Posterior vena cava (tissue), 2 donors: ENCODE results near the gene ROBO1. TPM values are rescaled to one million over a fixed set of nuclear protein-coding genes. Genes with fewer than 3 reads are reported as not detected.
"Not testable (repeated sequence)": the region's sequence is repeated elsewhere in the genome, so short reads cannot be mapped to it uniquely, and the experiment has no call there.

Source experiments
- DNase-seq: peaks from one replicate; pipeline ENCODE4 v3.0.0-alpha.2; 2020; ENCODE audit warnings: low spot score
- intact Hi-C, 2 donors: fragments of 100-400 bp; cut with DNase I; formaldehyde crosslinking; loops; one replicate each; pipeline versions ENCODE4 v1.14.1 to v1.14.2; 2022 to 2023
- total RNA-seq, 2 donors: library from RNA; stranded (reverse); fragmentation: NEBNext Ultra II Directional; extraction: Animal tissue kit (Norgen Biotek cat#: 25700); gene quantifications; one replicate each; pipeline ENCODE4 v1.2.1, GENCODE V29; 2021
- donor health status: DM: yes; HTN: yes; CAD: no.
- donor health status: DM: yes; HTN: yes; CAD: no.

ROBO1 gene
- total RNA-seq, 2 donors from 2014 or later: 27.2 to 28.2 TPM

- intact Hi-C loops: no loop called here
- DNase-seq: no peak
Observed at GRCh38 chr3:78889348-78889747, 878.5 kb downstream of the ROBO1 start.

DNA sequence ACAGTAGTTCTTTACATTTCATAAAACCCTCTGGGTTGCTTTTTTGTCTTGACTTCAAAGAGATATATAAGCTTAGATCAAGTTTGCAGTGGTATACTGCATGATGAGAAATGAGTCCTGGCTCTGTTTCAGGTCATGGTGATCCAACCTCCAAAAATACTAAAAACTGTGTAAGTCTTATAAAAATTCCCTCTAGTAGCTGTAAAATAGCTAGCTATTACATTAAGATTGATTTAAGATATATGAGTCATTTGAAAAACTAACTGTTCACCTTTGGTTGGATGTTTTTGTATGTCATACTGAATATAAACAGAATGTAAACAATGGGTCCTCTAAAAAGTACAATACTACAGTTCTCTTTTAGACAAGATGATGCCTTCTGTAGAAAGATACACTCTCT lies 879.2 kb downstream of the ROBO1 start:
- intact Hi-C loops: no loop called here

GRCh38 chr3:78887547-78888011 lies 880.2 kb downstream of the ROBO1 start:
- intact Hi-C loops: no loop called here
- no peak for DNase-seq

More for the DNA sequence above, 879.2 kb downstream of the ROBO1 start:
- DNase-seq: no peak

DNA sequence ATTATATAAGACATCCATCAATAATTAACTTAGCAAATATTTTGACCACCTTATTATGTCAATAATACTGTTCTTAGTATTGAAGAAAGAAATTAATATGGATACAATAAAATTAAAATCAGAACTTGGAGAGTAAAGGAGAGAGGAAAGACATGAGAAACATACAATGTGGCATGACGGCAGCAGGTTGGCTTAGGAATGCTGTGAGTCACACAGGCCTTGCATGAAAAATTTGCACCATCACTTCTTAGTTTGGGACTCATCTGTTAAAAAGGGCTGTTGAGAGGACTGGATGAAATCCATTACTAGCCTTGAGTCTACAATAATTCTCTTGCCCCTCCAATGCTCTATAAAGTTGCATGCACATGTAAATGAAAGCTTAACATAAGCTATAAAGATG lies 880.8 kb downstream of the ROBO1 start:
- DNase-seq: no peak
- intact Hi-C loops: no loop called here

- DNase-seq, intact Hi-C loops: not testable (repeated sequence)
Observed at GRCh38 chr3:78884567-78884966, 883.2 kb downstream of the ROBO1 start.

DNA sequence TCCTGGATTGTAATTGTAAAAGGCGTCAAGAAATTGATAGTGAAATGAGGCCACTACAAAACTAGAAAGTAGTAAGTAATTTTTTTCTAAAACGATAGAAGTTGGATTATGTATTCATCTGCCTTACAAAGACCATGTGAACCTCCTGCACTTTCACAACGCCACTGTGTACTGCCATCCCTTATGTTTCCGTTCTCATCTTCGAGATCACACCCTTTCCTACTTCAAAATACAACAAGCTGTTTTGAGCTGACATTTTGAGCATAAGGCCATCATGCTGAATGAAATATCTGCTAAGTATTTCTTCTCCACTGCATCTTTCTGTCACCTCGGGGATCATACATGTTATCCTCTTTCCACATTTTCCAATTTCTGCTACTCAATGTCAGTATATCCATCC lies 885.5 kb downstream of the ROBO1 start:
- no peak for DNase-seq
- intact Hi-C loops: no loop called here

DNA sequence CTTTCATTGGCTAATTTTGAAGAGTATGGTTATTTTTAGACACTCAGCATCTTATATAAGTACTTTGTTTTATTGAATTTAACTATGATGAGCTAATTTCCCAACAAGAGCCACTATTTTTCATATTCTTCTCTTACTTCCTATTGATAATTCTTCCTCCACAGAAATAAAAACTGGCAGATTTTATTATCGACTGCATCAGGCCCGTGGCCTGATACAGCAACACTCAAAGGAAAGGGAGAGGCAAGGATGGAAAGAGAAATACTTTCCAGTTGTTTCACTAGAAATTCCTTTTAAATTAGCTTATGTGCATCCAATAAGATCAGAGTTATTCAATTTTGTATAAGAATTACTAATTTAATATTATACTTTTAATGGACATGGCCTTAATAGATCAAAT lies 886.3 kb downstream of the ROBO1 start:
- intact Hi-C loops: no loop called here
- no peak for DNase-seq

- intact Hi-C loops: no loop called here
- DNase-seq: no peak
Observed at GRCh38 chr3:78880603-78881461, 887.0 kb downstream of the ROBO1 start.

GRCh38 chr3:78879295-78879860 lies 888.4 kb downstream of the ROBO1 start:
- intact Hi-C loops: no loop called here

GRCh38 chr3:78878789-78879188 lies 889.0 kb downstream of the ROBO1 start:
- intact Hi-C loops: no loop called here
- DNase-seq: no peak

More at GRCh38 chr3:78879295-78879860, 888.4 kb downstream of the ROBO1 start:
- no peak for DNase-seq

DNA sequence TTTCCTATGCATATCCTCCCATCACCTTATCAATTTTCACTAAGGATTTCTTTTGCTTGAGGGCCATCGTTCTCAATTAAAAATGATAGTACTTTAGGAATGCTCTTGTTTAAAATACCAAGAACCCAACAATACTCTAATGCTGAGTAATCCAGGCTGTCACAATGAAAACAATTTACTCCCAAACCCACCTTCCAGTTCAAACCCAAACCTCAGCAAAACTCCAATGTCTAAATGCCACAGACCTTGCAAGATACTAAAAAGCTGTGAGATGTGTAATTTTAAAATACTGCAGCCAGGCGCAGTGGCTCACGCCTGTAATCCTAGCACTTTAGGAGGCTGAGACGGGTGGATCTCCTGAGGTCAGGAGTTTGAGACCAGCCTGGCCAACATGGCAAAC lies 889.8 kb downstream of the ROBO1 start:
- intact Hi-C loops: no loop called here
- no peak for DNase-seq

DNA sequence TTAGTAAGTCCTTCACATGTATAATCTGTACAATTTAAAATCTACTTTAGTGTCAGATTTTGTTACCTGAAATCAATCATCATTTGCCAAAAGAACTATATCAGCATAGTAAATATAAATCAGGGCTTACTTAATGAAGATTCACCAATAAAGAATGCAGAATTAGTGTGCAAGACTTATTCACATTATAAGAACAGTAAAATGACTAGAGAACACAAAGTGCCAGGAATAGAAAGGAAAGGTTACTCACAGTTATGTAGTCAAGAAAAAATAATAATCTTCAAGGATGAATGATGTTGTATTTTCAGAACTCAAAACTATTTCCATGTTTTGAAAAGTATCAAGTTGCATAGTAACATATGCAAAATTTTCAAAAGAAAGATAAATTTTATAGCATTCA lies 891.9 kb downstream of the ROBO1 start:
- intact Hi-C loops: no loop called here
- DNase-seq: no peak

GRCh38 chr3:78875436-78875835 lies 892.4 kb downstream of the ROBO1 start:
- no peak for DNase-seq
- intact Hi-C loops: no loop called here

GRCh38 chr3:78873641-78874040 lies 894.2 kb downstream of the ROBO1 start:
- intact Hi-C loops: no loop called here
- DNase-seq: no peak

GRCh38 chr3:78872195-78872594 lies 895.6 kb downstream of the ROBO1 start:
- intact Hi-C loops: no loop called here
- DNase-seq: no peak

GRCh38 chr3:78871048-78871447 lies 896.8 kb downstream of the ROBO1 start:
- intact Hi-C loops: no loop called here
- DNase-seq: no peak

- intact Hi-C loops: no loop called here
Observed at GRCh38 chr3:78870484-78870883, 897.3 kb downstream of the ROBO1 start.

GRCh38 chr3:78868570-78868969 lies 899.2 kb downstream of the ROBO1 start:
- DNase-seq: no peak
- intact Hi-C loops: no loop called here

More at GRCh38 chr3:78870484-78870883, 897.3 kb downstream of the ROBO1 start:
- no peak for DNase-seq

DNA sequence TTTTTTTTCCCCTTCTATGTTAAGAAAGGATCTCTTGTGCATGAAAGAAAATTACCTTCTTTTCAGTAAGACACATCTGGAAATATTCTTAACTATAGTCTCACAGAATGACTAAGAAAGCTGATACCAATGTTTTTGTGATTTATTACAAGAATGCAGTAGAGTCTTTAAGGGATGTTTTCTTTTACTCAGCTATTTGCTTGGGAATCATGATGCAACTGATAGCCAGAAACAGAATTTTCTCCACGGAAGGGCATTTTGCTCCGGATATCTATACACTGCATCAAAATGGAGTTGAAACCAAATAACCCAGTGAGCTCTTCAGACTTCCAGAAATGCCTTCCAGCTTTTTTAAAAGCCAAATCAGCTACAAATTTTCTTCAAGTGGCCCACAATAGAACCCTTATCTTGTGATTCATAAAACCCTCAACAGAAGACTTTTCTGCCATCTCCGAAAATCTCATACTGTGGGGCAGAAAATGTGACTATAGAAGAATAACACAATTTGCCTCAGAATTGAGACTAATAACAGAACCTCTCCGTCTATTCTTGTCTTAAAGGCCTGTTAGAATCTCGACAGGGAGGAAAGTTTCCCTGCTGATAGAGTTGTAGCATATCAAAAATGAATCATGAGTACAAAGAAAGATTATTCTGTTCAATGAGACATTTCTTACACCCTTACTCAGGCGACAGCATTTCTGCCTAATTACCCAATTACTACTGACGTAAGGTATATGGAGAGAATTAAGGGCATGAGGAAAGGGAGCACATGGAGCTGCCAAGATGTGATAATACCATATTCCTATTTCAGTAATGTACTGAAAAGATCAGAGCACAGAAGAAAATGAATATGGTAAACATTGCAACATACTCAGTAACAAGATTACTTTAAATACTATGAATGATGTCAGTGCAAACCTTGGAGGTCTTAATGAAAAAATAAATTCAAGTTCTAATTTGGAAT lies 900.1 kb downstream of the ROBO1 start:
- DNase-seq: no peak
- intact Hi-C loops: no loop called here
